ENCODE measurements around the gene ADORA2A. TPM values are rescaled to one million over a fixed set of nuclear protein-coding genes. Genes with fewer than 3 reads are reported as not detected.

Gene ADORA2A
- total RNA-seq, 1 donor = 0.45 TPM

GRCh38 chr22:24445481-24446259, 18.3 kb downstream of the ADORA2A start:
- TF ChIP-seq CTCF (IDR thresholded peaks at IDR 0.05; ENCODE audit: insufficient read depth, low read length) = no peak
- H3K4me3 ChIP-seq (ENCODE audit: low read depth, low read length) = no peak overlapping the region
- no peak for DNase-seq (ENCODE audit: low read depth)

GRCh38 chr22:24446260-24446611, 18.8 kb downstream of the ADORA2A start:
- no peak for TF ChIP-seq CTCF (IDR thresholded peaks at IDR 0.05; ENCODE audit: insufficient read depth, low read length)
- no peak for DNase-seq (ENCODE audit: low read depth)
- no peak overlapping the region for H3K4me3 ChIP-seq (ENCODE audit: low read depth, low read length)

GRCh38 chr22:24450610-24451009, 23.2 kb downstream of the ADORA2A start:
- TF ChIP-seq CTCF (IDR thresholded peaks at IDR 0.05; ENCODE audit: insufficient read depth, low read length) = no peak
- no peak for DNase-seq (ENCODE audit: low read depth)
- no peak overlapping the region for H3K4me3 ChIP-seq (ENCODE audit: low read depth, low read length)

- no peak for DNase-seq (ENCODE audit: low read depth)
- no peak overlapping the region for H3K4me3 ChIP-seq (ENCODE audit: low read depth, low read length)
- no peak for TF ChIP-seq CTCF (IDR thresholded peaks at IDR 0.05; ENCODE audit: insufficient read depth, low read length)
Measured at GRCh38 chr22:24451162-24451561, 23.8 kb downstream of the ADORA2A start.

GRCh38 chr22:24453853-24454252, 26.5 kb downstream of the ADORA2A start:
- DNase-seq (ENCODE audit: low read depth) = no peak
- no peak overlapping the region for H3K4me3 ChIP-seq (ENCODE audit: low read depth, low read length)
- no peak for TF ChIP-seq CTCF (IDR thresholded peaks at IDR 0.05; ENCODE audit: insufficient read depth, low read length)

- DNase-seq (ENCODE audit: low read depth) = no peak
- no peak overlapping the region for H3K4me3 ChIP-seq (ENCODE audit: low read depth, low read length)
- TF ChIP-seq CTCF (IDR thresholded peaks at IDR 0.05; ENCODE audit: insufficient read depth, low read length) = no peak
Measured at GRCh38 chr22:24455039-24455438, 27.6 kb downstream of the ADORA2A start.

All from fibroblast of the aortic adventitia (primary cell).